NAMALWA (cell line): Measurements from ENCODE around the gene POLA2.

Experiments used
- DNase-seq: peaks from one replicate; pipeline ENCODE4 v3.0.0-alpha.2; 2015; ENCODE audit warnings: low spot score

POLA2 gene

GRCh38 chr11:65334696-65335295, 73.0 kb downstream of the POLA2 start:
- DNase-seq, result peak; percentile 14

DNA sequence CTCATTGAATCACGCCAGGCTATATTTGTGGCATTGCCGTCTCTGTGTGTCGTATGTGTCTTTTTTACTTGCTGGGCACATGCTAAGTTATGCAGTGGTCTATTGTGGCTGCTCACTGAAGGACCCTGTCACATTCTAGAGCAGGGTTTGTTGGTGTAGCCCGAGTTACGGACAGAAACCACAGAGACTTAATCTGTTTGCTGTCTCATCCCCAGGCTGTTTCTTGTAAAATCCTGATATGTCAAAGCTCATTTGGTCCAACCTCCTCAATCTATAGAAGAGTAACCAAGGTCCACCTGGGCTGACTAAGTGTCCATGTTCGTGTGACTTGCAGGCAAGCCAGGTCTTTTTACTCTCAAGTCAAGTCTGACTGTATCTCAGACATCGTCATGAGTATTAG, 76.9 kb downstream of the POLA2 start:
- DNase-seq, result no peak

DNA sequence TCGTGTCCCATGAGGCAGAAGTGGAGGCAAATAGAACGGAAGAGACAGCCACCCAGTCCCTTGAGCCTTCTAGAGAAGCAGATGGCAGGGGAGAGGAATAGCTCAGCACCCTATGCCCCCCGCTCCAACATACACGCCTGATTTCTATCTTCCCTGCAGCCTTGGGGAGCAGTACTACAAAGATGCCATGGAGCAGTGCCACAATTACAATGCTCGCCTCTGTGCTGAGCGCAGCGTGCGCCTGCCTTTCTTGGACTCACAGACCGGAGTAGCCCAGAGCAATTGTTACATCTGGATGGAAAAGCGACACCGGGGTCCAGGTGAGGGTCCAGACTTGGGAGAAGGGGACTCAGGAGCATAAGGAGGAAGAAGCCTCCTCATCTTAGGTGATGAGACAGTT, 78.5 kb downstream of the POLA2 start:
- no peak for DNase-seq

DNA sequence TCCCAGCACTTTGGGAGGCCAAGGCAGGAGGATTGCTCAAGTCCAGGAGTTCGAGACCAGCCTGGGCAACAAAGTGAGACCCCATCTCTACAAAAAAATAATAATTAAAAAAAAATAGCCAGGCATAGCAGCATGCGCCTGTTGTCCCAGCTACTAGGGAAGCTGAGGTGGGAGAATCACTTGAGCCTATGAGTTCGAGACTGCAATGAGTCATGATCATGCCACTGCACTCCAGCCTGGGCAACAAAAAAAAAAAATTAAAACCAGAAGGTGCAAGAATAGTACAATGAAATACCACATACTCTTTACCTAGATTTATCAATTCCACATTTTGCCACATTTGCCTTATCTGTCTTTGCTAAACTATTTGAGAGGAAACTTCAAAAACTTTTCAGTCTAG, 80.1 kb downstream of the POLA2 start:
- no peak for DNase-seq
